Tibial nerve (tissue), 3 donors: ENCODE data around the gene DCPS.

Experiments used
- CTCF ChIP-seq, 5 experiments: fragments of 200-600 bp in 3 of 5; fragments of 450-650 bp in 2 of 5; sonication (generic) in 3 of 5; IDR thresholded peaks; one replicate each; pipeline ENCODE4 v1.5.1; 2016 to 2019; ENCODE audit warnings: antibody characterized with exemption in 5 of 5, mild to moderate bottlenecking in 3 of 5, moderate library complexity in 2 of 5
- POLR2A ChIP-seq, 2 donors: fragments of 450-650 bp; IDR thresholded peaks; one replicate each; pipeline ENCODE4 v1.6.1; 2017; ENCODE audit warnings: antibody characterized with exemption in 2 of 2, mild to moderate bottlenecking in 2 of 2, moderate library complexity in 2 of 2

- TF ChIP-seq CTCF (IDR thresholded peaks at IDR 0.05) (no peak), POLR2A (IDR thresholded peaks at IDR 0.05) (no peak)
These were observed 47.0 kb downstream of the DCPS start for GRCh38 chr11:126350836-126351235.
